ENCODE results near the gene INPP4B. TPM values are rescaled to one million over a fixed set of nuclear protein-coding genes. Genes with fewer than 3 reads are reported as not detected.

Gene INPP4B
- total RNA-seq, 1 donor from 2014 or later: 4.9 TPM

- no peak for DNase-seq (ENCODE audit: low spot score)
- no peaks in the 10 kb centered on the region for H3K9me3 Mint-ChIP-seq (ENCODE audit: unreplicated experiment)
- no peak overlapping the region for H3K27ac Mint-ChIP-seq (ENCODE audit: unreplicated experiment)
- no peak overlapping the region for H3K4me3 Mint-ChIP-seq (ENCODE audit: unreplicated experiment)
- no peaks in the 10 kb centered on the region for H3K4me1 Mint-ChIP-seq (ENCODE audit: unreplicated experiment)
- TF ChIP-seq, protein P1, sequence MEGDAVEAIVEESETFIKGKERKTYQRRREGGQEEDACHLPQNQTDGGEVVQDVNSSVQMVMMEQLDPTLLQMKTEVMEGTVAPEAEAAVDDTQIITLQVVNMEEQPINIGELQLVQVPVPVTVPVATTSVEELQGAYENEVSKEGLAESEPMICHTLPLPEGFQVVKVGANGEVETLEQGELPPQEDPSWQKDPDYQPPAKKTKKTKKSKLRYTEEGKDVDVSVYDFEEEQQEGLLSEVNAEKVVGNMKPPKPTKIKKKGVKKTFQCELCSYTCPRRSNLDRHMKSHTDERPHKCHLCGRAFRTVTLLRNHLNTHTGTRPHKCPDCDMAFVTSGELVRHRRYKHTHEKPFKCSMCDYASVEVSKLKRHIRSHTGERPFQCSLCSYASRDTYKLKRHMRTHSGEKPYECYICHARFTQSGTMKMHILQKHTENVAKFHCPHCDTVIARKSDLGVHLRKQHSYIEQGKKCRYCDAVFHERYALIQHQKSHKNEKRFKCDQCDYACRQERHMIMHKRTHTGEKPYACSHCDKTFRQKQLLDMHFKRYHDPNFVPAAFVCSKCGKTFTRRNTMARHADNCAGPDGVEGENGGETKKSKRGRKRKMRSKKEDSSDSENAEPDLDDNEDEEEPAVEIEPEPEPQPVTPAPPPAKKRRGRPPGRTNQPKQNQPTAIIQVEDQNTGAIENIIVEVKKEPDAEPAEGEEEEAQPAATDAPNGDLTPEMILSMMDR (IDR thresholded peaks at IDR 0.05; ENCODE audit: unreplicated experiment): no peak
- H3K27me3 Mint-ChIP-seq (ENCODE audit: unreplicated experiment): no peaks in the 10 kb centered on the region
- H3K36me3 Mint-ChIP-seq (ENCODE audit: low read depth, unreplicated experiment): no peaks in the 10 kb centered on the region
Observed at GRCh38 chr4:142393127-142393526, 453.0 kb downstream of the INPP4B start.

DNA sequence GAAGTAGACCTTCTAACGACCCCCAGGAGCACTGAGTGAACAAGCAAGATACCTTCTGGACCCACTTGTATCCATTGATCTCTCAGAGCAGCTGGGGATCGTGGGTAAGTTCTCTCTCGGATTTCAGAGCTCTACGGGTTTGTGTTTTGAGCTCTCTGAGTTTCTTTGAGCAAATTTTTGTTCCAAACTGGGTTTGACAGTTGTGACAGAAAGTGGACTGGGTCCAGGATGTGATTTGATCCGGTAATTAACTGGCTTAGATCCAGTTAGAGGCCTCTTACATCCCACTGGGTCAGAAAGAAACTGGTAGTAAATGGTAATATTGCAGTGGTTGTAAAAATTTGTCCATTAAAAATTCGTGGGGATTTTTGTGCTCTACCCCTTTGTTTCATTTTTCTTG is 459.2 kb downstream of the INPP4B start:
- DNase-seq (ENCODE audit: low spot score): no peak
- Mint-ChIP-seq H3K4me1 (ENCODE audit: unreplicated experiment) (no peaks in the 10 kb centered on the region), H3K36me3 (ENCODE audit: low read depth, unreplicated experiment) (no peaks in the 10 kb centered on the region), H3K9me3 (ENCODE audit: unreplicated experiment) (no peaks in the 10 kb centered on the region), H3K27ac (ENCODE audit: unreplicated experiment) (no peak overlapping the region), H3K27me3 (ENCODE audit: unreplicated experiment) (no peaks in the 10 kb centered on the region), H3K4me3 (ENCODE audit: unreplicated experiment) (no peak overlapping the region)
- TF ChIP-seq, protein P1 (IDR thresholded peaks at IDR 0.05; ENCODE audit: unreplicated experiment): no peak

DNA sequence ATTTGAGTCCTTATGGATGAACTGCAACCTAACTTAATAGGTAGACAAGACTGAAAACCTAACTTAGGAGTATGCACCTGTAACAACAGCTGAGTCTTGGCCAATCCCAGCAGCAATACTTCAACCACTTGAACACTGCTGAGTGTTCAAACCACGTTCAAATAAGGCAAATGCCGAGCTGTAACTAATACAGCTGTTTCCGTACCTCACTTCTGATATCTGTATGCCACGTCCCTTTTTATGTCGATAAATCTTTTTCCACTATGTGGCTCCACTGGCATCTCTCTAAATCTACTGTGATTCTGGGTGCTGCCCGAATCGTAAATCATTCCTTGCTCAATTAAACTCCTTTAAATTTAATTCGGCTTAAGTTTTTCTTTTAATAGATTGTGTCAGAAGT is 459.7 kb downstream of the INPP4B start:
- Mint-ChIP-seq H3K36me3 (ENCODE audit: low read depth, unreplicated experiment) (no peaks in the 10 kb centered on the region), H3K27ac (ENCODE audit: unreplicated experiment) (no peak overlapping the region), H3K4me3 (ENCODE audit: unreplicated experiment) (no peak overlapping the region), H3K27me3 (ENCODE audit: unreplicated experiment) (no peaks in the 10 kb centered on the region), H3K4me1 (ENCODE audit: unreplicated experiment) (no peaks in the 10 kb centered on the region), H3K9me3 (ENCODE audit: unreplicated experiment) (no peaks in the 10 kb centered on the region)
- TF ChIP-seq, protein P1 (IDR thresholded peaks at IDR 0.05; ENCODE audit: unreplicated experiment): no peak
- no peak for DNase-seq (ENCODE audit: low spot score)

DNA sequence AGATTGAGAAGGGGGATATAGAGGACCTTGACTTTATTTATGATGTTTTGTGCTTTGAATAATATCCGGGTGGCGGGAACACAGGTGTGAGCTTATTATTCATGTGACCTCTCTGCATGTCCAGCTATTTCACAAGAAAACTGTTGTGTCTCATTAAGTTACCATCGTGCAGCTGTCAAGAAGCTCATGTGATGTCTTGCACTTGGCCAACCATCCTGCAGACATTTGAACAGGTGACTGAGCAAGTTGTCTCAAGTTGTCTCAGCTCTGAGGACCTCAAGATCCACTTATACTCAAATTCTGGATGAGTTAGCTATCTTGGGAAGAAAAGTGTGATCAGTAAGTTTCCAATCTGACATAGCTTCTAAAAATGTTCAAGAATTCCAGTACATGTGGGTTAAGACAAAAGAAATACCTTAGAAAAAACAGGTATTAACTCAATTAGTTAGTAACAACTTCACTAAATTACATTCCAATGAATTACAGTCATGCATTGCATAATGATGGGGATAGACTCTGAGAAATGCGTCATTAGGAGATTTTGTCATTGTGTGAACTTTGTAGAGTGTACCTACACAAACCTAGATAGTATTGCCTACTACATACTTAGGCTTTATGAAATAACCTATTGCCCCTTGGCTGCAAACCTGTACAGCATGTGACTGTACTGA is 462.2 kb downstream of the INPP4B start:
- DNase-seq (ENCODE audit: low spot score): no peak
- Mint-ChIP-seq H3K4me1 (ENCODE audit: unreplicated experiment) (no peaks in the 10 kb centered on the region), H3K27me3 (ENCODE audit: unreplicated experiment) (no peaks in the 10 kb centered on the region), H3K9me3 (ENCODE audit: unreplicated experiment) (no peaks in the 10 kb centered on the region), H3K4me3 (ENCODE audit: unreplicated experiment) (no peak overlapping the region), H3K27ac (ENCODE audit: unreplicated experiment) (no peak overlapping the region), H3K36me3 (ENCODE audit: low read depth, unreplicated experiment) (no peaks in the 10 kb centered on the region)
- TF ChIP-seq, protein P1 (IDR thresholded peaks at IDR 0.05; ENCODE audit: unreplicated experiment): no peak

- Mint-ChIP-seq H3K4me3 (ENCODE audit: unreplicated experiment) (no peak overlapping the region), H3K27me3 (ENCODE audit: unreplicated experiment) (no peaks in the 10 kb centered on the region)
Observed at GRCh38 chr4:142383354-142383753, 462.7 kb downstream of the INPP4B start.

More at GRCh38 chr4:142383354-142383753, 462.7 kb downstream of the INPP4B start:
- Mint-ChIP-seq H3K36me3 (ENCODE audit: low read depth, unreplicated experiment) (no peaks in the 10 kb centered on the region), H3K4me1 (ENCODE audit: unreplicated experiment) (no peaks in the 10 kb centered on the region), H3K9me3 (ENCODE audit: unreplicated experiment) (no peaks in the 10 kb centered on the region), H3K27ac (ENCODE audit: unreplicated experiment) (no peak overlapping the region)
- no peak for DNase-seq (ENCODE audit: low spot score)
- TF ChIP-seq, protein P1 (IDR thresholded peaks at IDR 0.05; ENCODE audit: unreplicated experiment): no peak

Data from endothelial cell (in vitro differentiated cells).